ENCODE measurements around the gene PIK3AP1.
"Not testable (repeated sequence)": the region's sequence is repeated elsewhere in the genome, so short reads cannot be mapped to it uniquely, and the experiment has no call there.

The PIK3AP1 gene

GRCh38 chr10:96721207-96721572, 876 bp upstream of the PIK3AP1 start:
- no peak for DNase-seq

GRCh38 chr10:96719850-96720421, 378 bp downstream of the PIK3AP1 start:
- peak in 3 of 6 experiments; percentile 1 to 25 (median 20) for DNase-seq

- no peak for DNase-seq
These were observed 1.1 kb downstream of the PIK3AP1 start for GRCh38 chr10:96719200-96719599.

GRCh38 chr10:96718304-96718990, 1.9 kb downstream of the PIK3AP1 start:
- DNase-seq = peak in 1 of 6 experiments; percentile 2

- no peak for DNase-seq
These were observed 3.9 kb downstream of the PIK3AP1 start for GRCh38 chr10:96716390-96716789.

GRCh38 chr10:96714746-96715255, 5.5 kb downstream of the PIK3AP1 start:
- DNase-seq = no peak

- DNase-seq = no peak
These were observed 6.2 kb downstream of the PIK3AP1 start for GRCh38 chr10:96714031-96714590.

GRCh38 chr10:96712662-96713271, 7.5 kb downstream of the PIK3AP1 start:
- DNase-seq = no peak

GRCh38 chr10:96711048-96711728, 9.1 kb downstream of the PIK3AP1 start:
- no peak for DNase-seq

GRCh38 chr10:96709525-96709924, 10.8 kb downstream of the PIK3AP1 start:
- DNase-seq = no peak

- no peak for DNase-seq
These were observed 11.3 kb downstream of the PIK3AP1 start for GRCh38 chr10:96708996-96709395.

GRCh38 chr10:96708456-96708855, 11.9 kb downstream of the PIK3AP1 start:
- no peak for DNase-seq

- DNase-seq = no peak
These were observed 13.9 kb downstream of the PIK3AP1 start for GRCh38 chr10:96706331-96706853.

- DNase-seq = no peak
These were observed 15.2 kb downstream of the PIK3AP1 start for GRCh38 chr10:96705134-96705533.

- DNase-seq = no peak
These were observed 15.8 kb downstream of the PIK3AP1 start for GRCh38 chr10:96704563-96704962.

GRCh38 chr10:96703358-96703757, 17.0 kb downstream of the PIK3AP1 start:
- no peak for DNase-seq

GRCh38 chr10:96701265-96701664, 19.0 kb downstream of the PIK3AP1 start:
- DNase-seq = no peak

- no peak for DNase-seq
These were observed 19.8 kb downstream of the PIK3AP1 start for GRCh38 chr10:96700374-96701099.

GRCh38 chr10:96699613-96700012, 20.7 kb downstream of the PIK3AP1 start:
- no peak for DNase-seq

- DNase-seq = not testable (repeated sequence)
These were observed 22.0 kb downstream of the PIK3AP1 start for GRCh38 chr10:96698305-96698704.

GRCh38 chr10:96697438-96697837, 22.9 kb downstream of the PIK3AP1 start:
- no peak for DNase-seq

- DNase-seq = no peak
These were observed 23.4 kb downstream of the PIK3AP1 start for GRCh38 chr10:96696845-96697425.
